H9 (cell line): ENCODE measurements around the gene TMEM267. TPM values are rescaled to one million over a fixed set of nuclear protein-coding genes. Genes with fewer than 3 reads are reported as not detected.

ENCODE experiments used
- DNase-seq: peaks from one replicate; pipeline ENCODE4 v3.0.0-alpha.2; 2017
- H2AFZ ChIP-seq: one replicate; pipeline ENCODE4 v1.6.1; 2013; ENCODE audit warnings: mild to moderate bottlenecking, low read length, control low read depth, moderate library complexity
- H2AK5ac ChIP-seq: 2 replicates; pipeline ENCODE4 v1.6.1; 2013; ENCODE audit warnings: low read length, control low read depth, mixed read lengths; ENCODE audit not compliant: insufficient read length
- H2BK120ac ChIP-seq: one replicate; pipeline ENCODE4 v1.6.1; 2013; ENCODE audit warnings: low read depth, mild to moderate bottlenecking, low read length, control low read depth, inconsistent platforms; ENCODE audit not compliant: poor library complexity, severe bottlenecking
- H2BK12ac ChIP-seq: 2 replicates; pipeline ENCODE4 v1.6.1; 2013; ENCODE audit warnings: low read length, control low read depth, mixed read lengths, low read depth; ENCODE audit not compliant: insufficient read length
- H2BK15ac ChIP-seq: 2 replicates; pipeline ENCODE4 v1.6.1; 2013; ENCODE audit warnings: low read depth, low read length, control low read depth
- H2BK20ac ChIP-seq: one replicate; pipeline ENCODE4 v1.6.1; 2013; ENCODE audit warnings: low read depth, mild to moderate bottlenecking, low read length, control low read depth, inconsistent platforms; ENCODE audit not compliant: poor library complexity, severe bottlenecking
- H2BK5ac ChIP-seq: 2 replicates; pipeline ENCODE4 v1.6.1; 2013; ENCODE audit warnings: low read length, control low read depth, mixed read lengths; ENCODE audit not compliant: insufficient read length
- H3K14ac ChIP-seq: 2 replicates; pipeline ENCODE4 v1.6.1; 2013; ENCODE audit warnings: low read length, control low read depth; ENCODE audit not compliant: insufficient read depth
- H3K18ac ChIP-seq: 2 replicates; pipeline ENCODE4 v1.6.1; 2013; ENCODE audit warnings: low read depth, mild to moderate bottlenecking, mixed read lengths, low read length, control low read depth; ENCODE audit not compliant: insufficient read length
- H3K23ac ChIP-seq: 2 replicates; pipeline ENCODE4 v1.6.1; 2013; ENCODE audit warnings: low read length, control low read depth, mixed read lengths, low read depth; ENCODE audit not compliant: insufficient read length
- H3K23me2 ChIP-seq: 2 replicates; pipeline ENCODE4 v1.6.1; 2013; ENCODE audit warnings: low read depth, mild to moderate bottlenecking, mixed read lengths, low read length, control low read depth; ENCODE audit not compliant: insufficient read length, poor library complexity, severe bottlenecking
- H3K27ac ChIP-seq: 2 replicates; pipeline ENCODE4 v1.5.1; 2013; ENCODE audit warnings: low read length, control low read depth, mixed read lengths, low read depth; ENCODE audit not compliant: insufficient read length
- H3K27me3 ChIP-seq: 2 replicates; pipeline ENCODE4 v1.6.1; 2013; ENCODE audit warnings: low read length, control low read depth, inconsistent platforms; ENCODE audit not compliant: insufficient read depth
- H3K4ac ChIP-seq: 2 replicates; pipeline ENCODE4 v1.6.1; 2013; ENCODE audit warnings: low read depth, mild to moderate bottlenecking, control low read depth, inconsistent platforms, low read length, moderate library complexity
- H3K4me1 ChIP-seq: 2 replicates; pipeline ENCODE4 v1.6.1; 2013; ENCODE audit warnings: low read length, control low read depth, inconsistent platforms; ENCODE audit not compliant: insufficient read depth
- H3K4me2 ChIP-seq: 2 replicates; pipeline ENCODE4 v1.6.1; 2013; ENCODE audit warnings: low read length, control low read depth, mixed read lengths; ENCODE audit not compliant: insufficient read length, insufficient read depth
- H3K56ac ChIP-seq: 2 replicates; pipeline ENCODE4 v1.6.1; 2013; ENCODE audit warnings: low read depth, mild to moderate bottlenecking, mixed read lengths, low read length, control low read depth; ENCODE audit not compliant: insufficient read length
- H3K79me1 ChIP-seq: 2 replicates; pipeline ENCODE4 v1.6.1; 2013; ENCODE audit warnings: low read depth, mild to moderate bottlenecking, moderate library complexity, low read length, control low read depth, inconsistent platforms; ENCODE audit not compliant: insufficient read depth, poor library complexity, severe bottlenecking
- H3K79me2 ChIP-seq: 2 replicates; pipeline ENCODE4 v1.6.1; 2013; ENCODE audit warnings: low read length, control low read depth, inconsistent platforms; ENCODE audit not compliant: insufficient read depth
- H3K9ac ChIP-seq: 2 replicates; pipeline ENCODE4 v1.6.1; 2013; ENCODE audit warnings: low read length, control low read depth, mixed read lengths; ENCODE audit not compliant: insufficient read length; ENCODE audit errors: extremely low read depth
- H3K9me3 ChIP-seq: one replicate; pipeline ENCODE4 v1.6.1; 2013; ENCODE audit warnings: low read depth, low read length, inconsistent platforms; ENCODE audit not compliant: control insufficient read depth
- H3T11ph ChIP-seq: one replicate; pipeline ENCODE4 v1.6.1; 2013; ENCODE audit warnings: mild to moderate bottlenecking, low read length, control low read depth, inconsistent platforms
- H4K20me1 ChIP-seq: one replicate; pipeline ENCODE4 v1.6.1; 2013; ENCODE audit not compliant: control insufficient read depth, insufficient read length, insufficient read depth
- H4K5ac ChIP-seq: 2 replicates; pipeline ENCODE4 v1.6.1; 2013; ENCODE audit warnings: low read depth, mild to moderate bottlenecking, mixed read lengths, low read length, control low read depth; ENCODE audit not compliant: insufficient read length
- H4K8ac ChIP-seq: replicated peaks from 2 replicates; pipeline ENCODE4 v1.6.1; 2013; ENCODE audit warnings: low read length, control low read depth, mixed read lengths, low read depth; ENCODE audit not compliant: insufficient read length
- H4K91ac ChIP-seq: 2 replicates; pipeline ENCODE4 v1.6.1; 2013; ENCODE audit warnings: low read depth, mild to moderate bottlenecking, moderate library complexity, mixed read lengths, low read length, control low read depth; ENCODE audit not compliant: insufficient read length
- H3K27ac Mint-ChIP-seq, 3 experiments: 2 replicates in 2 of 3; 3 replicates in 1 of 3; pipeline ENCODE4 v1.8.0; 2020 to 2021; ENCODE audit warnings: mixed read lengths in 3 of 3, mild to moderate bottlenecking in 1 of 3, moderate library complexity in 1 of 3
- H3K27me3 Mint-ChIP-seq: 2 replicates; pipeline ENCODE4 v1.8.0; 2021; ENCODE audit warnings: low read depth, mild to moderate bottlenecking, moderate library complexity, mixed read lengths
- H3K36me3 Mint-ChIP-seq, 3 experiments: 2 replicates in 2 of 3; 3 replicates in 1 of 3; pipeline ENCODE4 v1.8.0; 2020 to 2021; ENCODE audit warnings: low read depth in 3 of 3, mixed read lengths in 3 of 3; ENCODE audit not compliant: insufficient read depth in 1 of 3
- H3K4me1 Mint-ChIP-seq, 2 experiments: 2 replicates each; pipeline ENCODE4 v1.8.0; 2020; ENCODE audit warnings: mixed read lengths in 2 of 2
- H3K4me3 Mint-ChIP-seq, 2 experiments: 2 replicates in 1 of 2; 3 replicates in 1 of 2; pipeline ENCODE4 v1.8.0; 2020 to 2021; ENCODE audit warnings: mild to moderate bottlenecking in 2 of 2, mixed read lengths in 2 of 2, moderate library complexity in 1 of 2
- H3K9me3 Mint-ChIP-seq, 2 experiments: 2 replicates in 1 of 2; 3 replicates in 1 of 2; pipeline ENCODE4 v1.8.0; 2020; ENCODE audit warnings: mild to moderate bottlenecking in 2 of 2, mixed read lengths in 2 of 2, moderate library complexity in 1 of 2
- CTCF ChIP-seq: fragments of 200-600 bp; sonication (generic); conservative IDR thresholded peaks from 3 replicates; pipeline ENCODE4 v1.8.0; 2021; ENCODE audit warnings: antibody characterized with exemption, mild to moderate bottlenecking
- WGBS: extraction: QIAGEN DNeasy Blood & Tissue Kit; methylation state at CpG from one replicate; pipeline ENCODE4 v1.1.7; 2013; ENCODE audit warnings: missing lambda C conversion rate, low lambda C conversion rate, mixed read lengths; ENCODE audit not compliant: insufficient read length; ENCODE audit errors: extremely low coverage; 5-methylcytosine and 5-hydroxymethylcytosine counted together
- total RNA-seq: library from RNA; stranded (reverse); gene quantifications from 2 replicates; pipeline ENCODE4 v1.2.1, GENCODE V29; 2021

Gene TMEM267
- total RNA-seq, 1 experiment from 2014 or later = 5.1 TPM

- Mint-ChIP-seq H3K36me3 (peaks cover 0 to 3% (median 1%) of the 10 kb centered on the region in 3 experiments; a peak in 2 of 7 replicates), H3K27me3 (no peaks in the 10 kb centered on the region), H3K4me1 (peaks cover 7 to 9% of the 10 kb centered on the region in 2 experiments; a peak in 3 of 4 replicates), H3K9me3 (peaks cover 0 to 6% of the 10 kb centered on the region in 2 experiments; a peak in 4 of 5 replicates), H3K4me3 (no peak overlapping the region), H3K27ac (no peak overlapping the region)
- Histone ChIP-seq H4K91ac (no peak overlapping the region), H3K27ac (no peak overlapping the region), H2AK5ac (no peak overlapping the region), H2BK120ac (no peak overlapping the region), H4K8ac (no peak overlapping the region), H2AFZ (no peak overlapping the region), H4K5ac (no peak overlapping the region), H3K14ac (no peak overlapping the region), H3K23ac (no peak overlapping the region), H3K4ac (no peak overlapping the region), H2BK20ac (no peak overlapping the region), H3K9ac (no peak overlapping the region), H3K4me1 (no peaks in the 10 kb centered on the region; the same call in 1 of the 2 replicates), H3K79me2 (no peaks in the 10 kb centered on the region), H3K79me1 (no peaks in the 10 kb centered on the region), H3K56ac (no peak overlapping the region), H3K9me3 (no peaks in the 10 kb centered on the region), H3K18ac (no peak overlapping the region), H2BK5ac (no peak overlapping the region), H4K20me1 (no peaks in the 10 kb centered on the region), H2BK15ac (no peak overlapping the region), H3K27me3 (no peaks in the 10 kb centered on the region), H2BK12ac (no peak overlapping the region), H3T11ph (no peak overlapping the region), H3K23me2 (no peaks in the 10 kb centered on the region), H3K4me2 (no peak overlapping the region)
- TF ChIP-seq CTCF = no peak
- no peak for DNase-seq
- no CpG with 5 or more reads among the region's 2 CpGs for WGBS
These were observed 54.0 kb downstream of the TMEM267 start for GRCh38 chr5:43429706-43430105.
